Measurements from ENCODE around the gene AGMAT.
A peak's percentile ranks its signal among the peaks of the same experiment; 100 is the strongest.

Gene AGMAT

DNA sequence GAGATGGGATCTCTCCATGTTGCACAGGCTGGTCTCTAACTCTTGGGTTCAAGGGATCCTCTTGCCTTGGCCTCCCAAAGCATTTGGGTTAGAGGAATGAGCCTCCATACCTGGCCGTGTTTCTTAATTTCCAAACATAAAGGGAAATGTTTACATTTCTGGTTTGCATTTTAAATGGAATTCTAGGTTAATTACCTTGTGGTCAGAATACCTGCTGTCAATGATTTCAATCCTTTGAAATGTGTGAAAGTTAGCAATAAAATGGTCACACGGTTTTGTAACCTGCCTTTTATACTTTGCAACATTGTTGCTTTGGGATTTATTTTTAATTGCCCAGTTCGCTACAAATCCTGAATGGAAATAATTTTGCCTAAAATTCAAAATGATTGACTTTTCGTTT lies 26.3 kb downstream of the AGMAT start:
- DNase-seq = no peak

DNA sequence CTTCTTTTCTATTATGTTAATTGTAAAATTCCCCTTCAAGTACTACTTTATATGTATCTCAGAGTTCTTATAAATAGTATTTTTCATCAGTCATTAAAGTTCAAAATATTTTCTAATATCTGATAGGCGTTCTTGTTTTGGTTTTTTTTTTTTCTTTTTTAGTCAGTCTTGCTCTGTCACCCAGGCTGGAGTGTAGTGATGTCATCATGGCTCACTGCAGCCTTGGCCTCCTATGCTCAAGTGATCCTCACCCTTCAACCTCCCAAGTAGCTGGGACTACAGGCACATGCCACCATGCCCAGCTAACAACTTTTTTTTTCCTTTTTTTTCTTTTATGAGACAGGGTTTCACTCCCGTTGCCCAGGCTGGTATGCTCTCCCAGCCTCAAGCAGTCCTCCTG lies 27.3 kb downstream of the AGMAT start:
- no peak for DNase-seq

DNA sequence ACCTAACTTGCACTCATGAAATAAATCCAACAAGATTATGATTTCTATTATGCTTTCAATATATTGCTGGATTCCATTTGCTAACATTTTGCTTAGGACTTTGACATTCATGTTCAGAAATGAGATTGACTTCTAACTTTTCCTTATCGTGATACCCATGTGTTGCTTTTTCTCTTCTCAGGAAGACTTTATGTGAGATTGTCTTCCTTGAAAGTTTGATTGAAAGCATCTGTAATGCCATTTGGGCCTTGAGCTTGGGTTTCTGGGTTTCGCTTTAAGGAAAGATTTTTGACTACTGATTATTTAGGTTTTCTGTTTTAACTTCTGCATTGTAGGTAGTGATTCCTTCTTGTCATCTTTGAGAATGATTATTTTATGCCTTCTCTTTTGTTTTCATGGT lies 27.8 kb downstream of the AGMAT start:
- no peak for DNase-seq

DNA sequence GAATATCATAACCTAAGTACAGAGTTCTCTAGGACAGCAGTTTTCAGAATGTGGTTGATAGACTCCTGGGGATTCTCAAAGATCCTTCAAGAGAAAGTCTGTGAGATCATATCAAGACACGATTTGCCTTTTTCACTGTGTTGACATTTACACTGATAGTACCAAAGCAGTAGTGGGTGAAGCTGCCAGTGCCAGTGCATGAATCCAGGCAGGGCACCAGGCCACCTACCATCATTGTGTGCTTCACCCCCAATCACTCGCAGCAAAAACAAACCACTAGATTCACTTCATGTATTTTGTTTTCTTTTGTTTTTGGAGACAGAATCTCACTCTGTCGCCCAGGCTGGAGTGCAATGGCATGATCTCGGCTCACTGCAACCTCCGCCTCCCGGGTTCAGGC lies 34.3 kb downstream of the AGMAT start:
- DNase-seq = no peak

DNA sequence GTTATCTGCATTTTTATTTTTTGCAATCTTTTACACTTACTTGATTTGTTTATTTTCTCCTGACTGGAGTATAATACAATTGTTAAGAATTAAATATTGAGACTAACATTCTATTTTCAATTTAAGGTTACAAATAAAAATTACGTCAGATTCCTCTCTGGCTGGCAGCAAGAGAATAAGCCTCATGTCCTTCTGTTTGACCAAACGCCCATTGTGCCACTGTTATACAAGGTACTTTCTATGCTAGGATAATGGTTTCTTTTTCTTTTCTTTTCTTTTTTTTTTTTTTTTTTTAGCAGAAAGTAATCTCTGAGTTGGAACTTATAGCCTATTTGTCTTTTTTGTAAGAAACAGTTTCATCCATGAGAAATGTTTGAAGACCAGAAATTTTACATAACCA lies 38.2 kb downstream of the AGMAT start:
- DNase-seq = no peak

DNA sequence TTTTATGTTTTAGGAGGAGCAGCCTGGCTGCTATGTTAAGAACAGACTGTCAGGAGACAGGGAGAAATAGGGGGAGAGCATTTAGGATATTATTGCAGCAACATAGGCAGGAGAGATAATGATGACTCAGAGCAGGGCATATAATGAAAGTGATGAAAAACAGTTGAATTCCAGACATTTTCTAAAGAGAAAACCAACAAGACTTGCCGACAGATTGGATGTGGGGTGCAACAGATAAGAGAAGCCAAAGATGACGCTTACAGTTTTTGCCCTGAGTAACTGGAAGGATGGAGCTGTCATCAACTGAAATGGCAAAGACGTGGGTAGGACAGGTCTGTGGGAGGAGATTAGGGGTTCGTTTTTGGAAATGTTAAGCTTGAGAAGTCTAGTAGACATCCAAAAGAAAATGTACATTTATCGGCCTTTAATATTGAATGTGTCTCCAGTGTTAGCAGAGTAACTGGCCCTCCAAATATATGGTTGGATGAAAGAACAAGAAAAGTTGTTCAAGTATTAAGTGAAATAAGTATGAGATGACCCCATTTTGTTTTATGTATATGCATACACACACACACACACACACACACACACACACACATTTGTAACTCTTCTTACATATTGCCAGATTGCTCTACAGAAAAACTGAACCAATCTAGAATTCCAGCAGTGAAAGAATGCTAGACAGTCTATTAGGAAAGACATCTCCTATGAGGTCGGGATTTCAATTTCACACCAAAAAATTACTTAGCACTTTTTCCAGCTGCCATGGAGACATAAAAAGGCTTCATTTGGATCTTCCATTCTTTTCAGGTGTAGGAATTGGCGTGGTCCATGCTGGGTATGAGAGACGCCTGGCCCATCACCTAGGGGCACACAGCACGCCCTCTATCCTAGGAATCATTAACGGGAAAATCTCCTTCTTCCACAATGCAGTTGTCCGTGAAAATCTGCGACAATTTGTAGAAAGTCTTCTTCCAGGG lies 41.0 kb downstream of the AGMAT start:
- DNase-seq = no peak

DNA sequence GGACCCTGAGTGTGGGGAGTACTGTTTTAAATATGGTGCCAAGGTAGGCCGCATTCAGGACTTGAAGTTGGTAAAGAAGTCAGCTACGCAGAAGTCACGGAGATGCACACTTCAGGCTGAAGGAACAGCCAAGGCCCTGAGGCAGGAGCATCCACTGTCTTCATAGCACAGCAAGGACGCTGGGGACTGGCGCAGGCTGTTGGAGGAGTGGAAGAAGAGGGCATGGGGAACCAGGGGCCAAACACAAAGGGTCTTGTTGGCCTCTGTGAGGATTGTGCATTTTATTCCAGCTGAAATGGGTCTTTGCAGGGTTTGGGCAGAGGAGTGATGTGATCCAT lies 41.6 kb downstream of the AGMAT start:
- DNase-seq = no peak

DNA sequence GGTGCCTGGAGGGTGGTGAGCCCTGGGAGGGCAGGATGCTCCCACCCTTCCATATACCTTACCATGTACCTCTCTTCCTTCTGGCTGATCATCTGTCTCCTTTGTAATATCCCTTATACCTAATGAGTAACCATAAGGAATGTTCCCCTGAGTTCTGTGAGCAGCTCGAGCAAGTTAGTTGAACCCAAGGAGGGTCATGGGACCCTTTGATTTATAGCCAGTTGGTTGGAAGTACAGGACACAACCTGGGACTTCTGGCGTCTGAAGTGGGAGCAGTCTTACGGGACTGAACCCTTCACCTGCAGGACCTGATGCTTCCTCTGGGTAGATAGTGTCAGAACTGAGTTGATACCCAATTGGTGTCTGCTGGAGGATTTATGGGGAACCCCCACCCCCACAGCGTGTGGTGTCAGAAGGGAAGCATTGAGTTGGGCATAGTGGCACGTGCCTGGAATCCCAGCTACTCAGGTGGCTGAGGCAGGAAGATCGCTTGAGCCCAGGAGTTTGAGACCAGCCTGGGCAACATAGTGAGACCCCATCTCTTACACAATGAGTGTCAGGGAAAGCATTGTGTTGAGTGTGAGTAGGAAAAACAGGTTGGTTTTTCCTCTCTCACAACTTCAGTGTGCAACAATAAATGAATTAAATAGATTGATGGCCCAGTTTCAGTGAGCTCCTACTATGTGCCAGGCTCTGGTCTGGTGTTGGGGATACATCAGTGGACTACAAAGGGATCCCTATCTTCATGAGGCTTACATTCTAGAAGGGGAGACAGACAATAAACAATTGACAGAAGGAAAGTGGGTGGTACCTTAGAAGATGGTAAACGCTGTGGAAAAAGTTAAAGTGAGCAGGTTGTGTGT lies 42.2 kb downstream of the AGMAT start:
- DNase-seq = no peak

DNA sequence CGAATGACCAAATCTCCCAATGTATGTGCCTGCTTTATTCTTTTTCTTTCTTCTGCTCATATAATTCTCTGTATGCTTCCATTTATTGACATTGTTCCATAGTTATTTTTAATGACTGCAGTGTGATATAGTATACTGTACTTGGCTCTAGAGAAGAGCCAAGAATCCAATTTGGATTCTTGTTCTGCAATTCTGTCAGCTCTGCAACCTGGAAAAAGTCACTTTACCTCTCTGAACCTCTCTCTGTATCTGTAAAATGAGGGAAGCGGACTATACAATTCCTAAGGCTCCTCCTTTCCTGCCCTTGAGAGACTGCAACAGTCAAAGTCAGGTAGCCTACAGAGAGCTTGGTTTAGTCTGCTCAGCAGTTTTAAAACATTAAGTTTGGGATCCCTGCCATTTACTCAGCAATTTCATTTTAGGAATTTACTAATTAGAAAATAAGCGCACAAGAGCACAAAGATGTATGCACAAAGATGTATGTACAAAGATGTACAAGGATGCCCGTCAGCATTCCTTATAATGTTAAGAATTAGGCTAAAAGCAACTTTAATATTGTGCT lies 43.5 kb downstream of the AGMAT start:
- no peak for DNase-seq

DNA sequence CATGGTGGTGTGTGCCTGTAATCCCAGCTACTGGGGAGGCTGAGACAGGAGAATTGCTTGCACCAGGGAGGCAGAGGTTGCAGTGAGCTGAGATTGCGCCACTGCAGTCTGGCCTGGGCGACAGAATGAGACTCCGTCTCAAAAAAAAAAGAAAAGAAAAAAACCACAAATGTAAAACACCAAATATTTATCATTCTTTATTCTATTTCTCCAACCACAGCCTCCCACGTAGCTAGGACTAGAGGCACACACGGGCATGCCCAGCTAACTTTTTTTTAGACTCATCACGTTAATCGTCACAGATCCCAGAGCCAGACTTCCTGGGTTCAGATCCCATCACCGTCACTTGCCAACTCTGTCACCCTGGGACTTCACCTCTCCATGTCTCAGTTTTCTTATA lies 44.7 kb downstream of the AGMAT start:
- no peak for DNase-seq

DNA sequence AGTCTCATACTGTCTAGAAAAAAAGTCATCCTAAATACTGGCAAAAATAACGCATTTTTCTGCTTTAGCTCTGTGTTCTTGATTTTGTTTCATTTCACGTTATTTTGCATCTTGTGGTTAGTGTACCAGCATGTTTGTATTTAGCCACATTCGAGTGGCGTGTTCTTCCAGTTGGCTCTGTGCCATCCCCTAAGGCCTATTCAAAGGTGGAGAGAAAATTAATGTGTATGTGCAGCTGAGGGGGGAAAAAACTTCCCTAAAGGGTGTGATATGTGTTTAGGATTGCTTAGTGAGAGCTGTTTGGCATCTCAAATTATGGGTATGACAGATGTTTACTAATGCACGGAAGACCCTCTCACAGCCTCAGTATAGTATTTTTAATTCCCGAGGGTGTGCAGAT lies 46.1 kb downstream of the AGMAT start:
- DNase-seq = no peak

DNA sequence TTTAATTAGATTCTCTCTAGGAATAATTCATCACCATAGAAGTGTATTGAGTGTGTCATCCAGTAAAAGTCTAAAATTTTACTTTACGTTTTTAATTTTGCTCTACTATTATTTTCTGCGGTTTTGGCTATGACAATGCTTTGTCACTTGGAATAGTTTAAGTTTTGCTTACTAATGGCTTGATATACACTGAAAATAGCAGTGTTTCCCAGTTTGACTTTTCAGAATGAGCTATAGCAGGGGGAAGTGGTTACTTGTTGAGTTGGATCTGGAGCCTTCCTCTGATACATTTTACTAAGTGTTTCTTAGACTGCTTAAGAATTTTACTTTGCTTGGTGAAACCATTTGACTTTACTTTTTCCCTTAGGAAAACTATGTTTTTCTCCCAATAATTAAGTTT lies 53.2 kb downstream of the AGMAT start:
- DNase-seq = no peak

DNA sequence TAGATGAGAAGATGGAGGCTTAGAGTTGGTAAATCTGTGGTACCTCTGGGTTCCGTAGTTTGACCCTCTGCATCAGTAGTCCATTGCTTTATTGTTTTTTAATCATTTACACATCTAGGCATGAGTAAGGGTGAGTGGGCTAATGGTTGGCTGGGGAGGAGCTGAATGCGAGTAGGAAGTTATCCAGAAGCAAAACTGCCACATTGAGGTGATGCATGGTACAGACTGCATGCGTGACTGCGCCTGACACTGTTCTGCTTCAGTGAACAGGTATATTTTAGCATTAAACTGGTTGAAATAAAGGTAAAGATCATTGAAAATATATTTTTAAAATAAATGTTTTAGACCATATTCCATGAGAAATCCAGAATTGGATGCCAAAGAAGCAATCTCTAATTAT lies 53.8 kb downstream of the AGMAT start:
- DNase-seq = no peak

DNA sequence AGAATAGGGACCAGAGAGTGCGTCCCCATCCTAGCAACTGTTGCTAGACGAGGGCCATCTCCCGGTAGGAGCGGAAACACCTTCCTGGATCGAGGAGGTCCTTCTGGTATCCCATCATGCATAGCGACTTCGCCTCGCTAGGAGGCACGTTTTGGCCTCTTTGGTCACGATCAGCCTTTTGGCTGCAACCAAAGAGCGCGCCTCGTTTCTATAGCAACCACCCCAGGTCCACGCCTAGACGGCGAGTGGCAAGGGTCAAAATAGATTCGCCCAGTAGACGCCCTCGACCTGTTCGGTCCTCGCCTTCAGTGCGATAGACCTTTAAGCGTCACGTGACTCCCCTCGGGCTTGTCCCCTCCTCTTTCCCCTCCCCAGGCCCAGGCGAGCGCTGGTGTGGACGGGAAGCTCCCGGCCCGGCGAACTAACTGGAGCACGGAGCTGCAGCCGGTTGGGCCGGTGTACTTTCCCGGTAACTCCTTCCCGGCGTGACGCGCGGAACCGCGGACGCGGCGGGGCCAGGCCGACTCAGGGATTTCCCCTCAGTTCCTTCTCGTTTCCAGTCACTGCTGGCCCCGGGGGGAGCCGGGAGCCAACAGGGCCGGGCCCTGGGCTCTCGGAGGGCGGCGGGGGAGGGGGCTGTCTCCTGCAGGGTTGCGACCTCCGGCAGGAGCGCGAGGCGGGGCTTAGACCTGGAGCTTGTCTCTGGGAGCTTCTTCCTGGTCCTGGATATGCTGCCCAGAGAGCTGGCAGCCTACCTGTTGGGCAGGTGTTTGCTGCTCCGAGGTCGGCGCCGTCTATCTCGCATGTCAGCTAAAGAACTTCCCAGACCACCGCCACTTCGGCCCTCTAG lies 58.1 kb downstream of the AGMAT start, which contains the start of gene DNAJC16:
Gene DNAJC16 (plus strand): TSS at position 359 of the 850 bp plus-strand sequence. CDS start 2,258 bp downstream, outside the sequence.
- DNase-seq = peak; percentile 100

DNA sequence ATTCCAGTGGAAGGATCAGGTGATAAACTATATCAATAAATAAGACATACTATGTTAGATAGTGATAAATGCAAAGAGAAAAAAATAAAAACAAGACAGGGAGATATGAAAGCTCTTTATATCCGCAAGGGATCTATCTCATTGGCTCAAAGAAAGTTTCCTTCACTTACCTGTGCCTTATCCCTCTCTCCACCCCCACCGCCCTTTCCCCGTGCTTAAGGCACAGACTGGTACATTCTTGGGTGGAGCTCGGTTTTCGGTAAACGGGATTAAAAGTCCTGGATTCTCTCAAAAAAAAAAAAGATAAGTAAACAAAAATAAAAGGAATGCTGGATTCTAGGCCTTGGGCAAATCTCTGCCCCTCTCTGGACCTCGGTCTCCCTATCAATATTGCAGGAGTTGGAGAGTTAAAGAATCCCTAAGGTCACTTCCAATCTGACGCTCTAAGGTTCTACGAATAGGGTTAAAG lies 58.8 kb downstream of the AGMAT start:
- DNase-seq = peak; percentile 26

DNA sequence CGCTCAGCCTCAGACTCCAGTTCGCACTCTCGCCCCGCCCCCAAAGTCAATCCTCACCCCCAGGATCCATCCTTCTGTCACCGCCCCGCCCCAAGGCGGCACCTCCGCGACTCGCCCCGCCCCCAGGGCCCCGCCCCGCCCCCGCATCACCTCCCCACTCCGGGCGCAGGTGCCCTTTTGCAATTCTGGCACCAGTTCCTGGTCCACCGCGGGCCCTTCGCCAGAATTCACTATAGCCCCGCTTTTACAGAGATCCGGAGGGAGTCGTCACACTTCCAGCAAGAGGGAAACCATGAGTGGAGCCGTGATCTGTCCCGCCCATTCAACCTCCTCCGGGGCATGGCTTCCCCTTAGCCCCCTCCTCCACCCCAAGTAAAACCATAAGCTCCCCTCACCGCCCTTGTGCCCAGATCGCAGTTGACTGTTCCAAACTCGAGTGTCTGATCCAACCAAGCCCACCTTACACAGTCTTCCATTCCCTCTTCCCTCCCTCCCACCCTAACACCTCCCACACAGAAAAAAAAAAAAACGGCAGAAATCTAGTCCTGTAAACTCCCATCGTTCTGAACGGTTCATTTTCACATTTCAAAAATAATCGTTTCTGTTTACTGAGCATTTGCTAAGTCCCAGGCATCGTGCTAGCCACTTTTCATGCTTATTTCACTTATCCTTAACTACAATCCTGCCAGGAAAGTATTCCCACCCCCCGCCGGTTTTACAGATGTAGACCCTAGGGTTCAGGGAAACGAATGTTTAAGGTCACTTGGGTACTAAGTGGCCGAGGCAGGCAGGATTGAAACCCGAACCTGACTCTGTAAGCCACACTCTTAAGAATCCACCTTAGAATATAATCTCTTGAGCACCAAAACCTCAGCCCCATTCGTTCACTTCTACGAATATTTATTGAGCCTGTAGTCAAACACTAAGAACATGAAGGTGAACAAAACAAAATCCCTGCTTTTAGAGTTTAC lies 59.5 kb downstream of the AGMAT start:
- peak; percentile 27 for DNase-seq

DNA sequence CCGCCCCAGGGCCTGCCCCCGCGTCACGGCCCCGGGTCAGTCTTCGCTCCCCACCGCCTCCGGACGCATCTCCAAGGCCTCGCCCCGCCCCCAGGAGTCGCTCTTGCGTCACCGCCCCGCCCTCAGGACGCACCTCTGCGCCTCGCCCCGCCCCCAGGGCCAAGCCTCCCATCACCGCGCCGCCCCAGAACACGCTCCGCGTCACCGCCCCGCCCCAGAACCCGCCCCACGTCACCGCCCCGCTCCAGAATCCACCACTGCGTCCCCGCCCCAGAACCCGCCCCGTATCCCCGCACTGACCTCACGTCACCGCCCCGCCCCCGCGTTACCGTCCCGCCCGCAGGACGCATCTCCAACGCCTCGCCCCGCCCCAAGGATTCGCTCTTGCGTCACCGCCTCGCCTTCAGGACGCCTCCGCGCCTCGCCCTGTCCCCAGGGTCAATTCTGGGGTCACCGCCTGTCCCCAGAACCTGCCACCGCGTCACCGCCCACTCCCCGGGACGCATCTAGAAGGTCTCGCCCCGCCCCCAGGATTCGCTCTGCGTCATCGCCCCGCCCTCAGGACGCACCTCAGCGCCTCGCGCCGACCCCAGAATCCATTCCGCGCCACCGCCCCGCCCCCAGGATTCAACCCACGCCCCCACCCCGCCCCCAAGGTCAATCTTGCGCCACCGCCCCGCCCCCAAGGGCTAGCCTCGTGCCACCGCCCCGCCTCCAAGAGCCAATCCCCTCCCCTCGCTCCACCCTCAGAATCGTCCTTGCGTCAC lies 60.4 kb downstream of the AGMAT start:
- DNase-seq = peak; percentile 100

DNA sequence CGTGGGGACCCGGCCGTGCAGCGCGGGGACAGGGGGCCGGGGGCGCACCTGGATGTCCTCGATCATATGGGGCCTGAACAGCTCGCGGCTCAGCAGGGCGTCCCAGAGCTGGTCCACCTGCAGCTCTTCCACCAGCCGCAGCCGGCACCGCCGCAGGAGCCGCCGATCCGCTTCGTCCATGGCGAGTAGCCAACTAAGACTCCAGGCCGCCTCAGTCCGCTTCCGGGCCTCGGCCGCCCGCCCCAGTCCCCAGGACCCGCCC lies 60.9 kb downstream of the AGMAT start, which contains the start of gene CASP9:
Gene CASP9 (minus strand): TSS at position 195 of the 262 bp plus-strand sequence. CDS start 15 bp downstream, at position 180.
- DNase-seq = no peak

DNA sequence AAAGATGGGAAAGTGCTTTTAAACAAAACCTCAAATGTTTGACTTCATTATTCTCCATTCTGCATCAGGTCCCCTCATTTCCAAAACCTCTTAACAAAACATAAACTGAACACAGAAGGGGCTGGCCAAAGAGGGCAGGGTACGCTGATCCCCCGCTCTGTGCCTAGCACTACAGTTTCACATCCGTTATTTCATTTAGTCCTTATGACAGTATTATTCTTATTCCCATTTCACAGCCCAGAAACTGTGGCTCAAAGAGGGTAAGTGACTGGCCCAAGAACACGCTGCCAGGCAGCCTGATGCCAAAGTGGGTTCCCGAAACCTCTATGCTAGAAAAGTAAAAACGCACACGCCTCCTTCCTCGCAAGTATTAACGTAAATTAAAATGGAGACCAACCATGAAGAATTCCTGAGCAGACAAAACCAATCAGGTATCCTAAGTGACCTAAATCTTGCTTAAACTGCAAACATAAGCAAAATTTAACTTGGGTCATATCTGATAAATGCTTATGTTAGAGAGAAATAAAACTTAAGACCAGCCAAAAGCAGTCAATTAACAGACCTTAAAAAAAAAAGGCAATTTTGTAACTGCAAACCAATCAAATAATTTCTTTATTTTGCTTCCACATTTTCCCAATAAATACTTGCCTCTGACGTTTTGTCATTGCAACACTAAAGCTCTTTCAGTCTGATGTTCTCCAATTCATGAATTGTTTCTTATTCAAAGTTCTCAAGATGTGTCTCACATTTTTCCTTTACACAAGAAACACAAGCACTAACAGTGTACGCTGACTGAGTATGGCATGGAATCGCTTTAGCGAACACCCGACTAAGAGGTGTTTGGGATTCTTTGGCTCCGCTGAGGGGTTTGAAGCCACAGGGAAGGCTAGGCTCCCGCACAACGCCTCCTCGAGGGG lies 61.5 kb downstream of the AGMAT start:
- DNase-seq = peak; percentile 61

Measured in RPMI8226 (cell line).